Inferior parietal cortex (tissue), 1 donor: ENCODE measurements around the gene ANKS1B.

ENCODE experiments used
- DNase-seq: peaks from one replicate; pipeline ENCODE4 v3.0.0-alpha.2; 2016; ENCODE audit errors: extremely low spot score

The ANKS1B gene

GRCh38 chr12:99135376-99135775 is 849.4 kb downstream of the ANKS1B start:
- DNase-seq, result no peak

- no peak for DNase-seq
These were observed 851.3 kb downstream of the ANKS1B start for GRCh38 chr12:99133401-99133800.

- no peak for DNase-seq
These were observed 853.0 kb downstream of the ANKS1B start for GRCh38 chr12:99131751-99132199.

- DNase-seq, result no peak
These were observed 853.8 kb downstream of the ANKS1B start for GRCh38 chr12:99130808-99131553.

GRCh38 chr12:99128246-99128802 is 856.4 kb downstream of the ANKS1B start:
- DNase-seq, result no peak

GRCh38 chr12:99122959-99123358 is 861.8 kb downstream of the ANKS1B start:
- no peak for DNase-seq

GRCh38 chr12:99122496-99122895 is 862.2 kb downstream of the ANKS1B start:
- no peak for DNase-seq

GRCh38 chr12:99121546-99121945 is 863.2 kb downstream of the ANKS1B start:
- DNase-seq, result no peak

GRCh38 chr12:99119943-99120342 is 864.8 kb downstream of the ANKS1B start:
- no peak for DNase-seq

GRCh38 chr12:99119449-99119848 is 865.3 kb downstream of the ANKS1B start:
- no peak for DNase-seq

GRCh38 chr12:99111600-99111999 is 873.1 kb downstream of the ANKS1B start:
- no peak for DNase-seq

GRCh38 chr12:99110868-99111267 is 873.9 kb downstream of the ANKS1B start:
- DNase-seq, result no peak

GRCh38 chr12:99110212-99110611 is 874.5 kb downstream of the ANKS1B start:
- DNase-seq, result no peak

- no peak for DNase-seq
These were observed 875.8 kb downstream of the ANKS1B start for GRCh38 chr12:99108924-99109323.

GRCh38 chr12:99099786-99100185 is 885.0 kb downstream of the ANKS1B start:
- DNase-seq, result no peak

GRCh38 chr12:99097171-99097570 is 887.6 kb downstream of the ANKS1B start:
- DNase-seq, result no peak

- DNase-seq, result no peak
These were observed 891.6 kb downstream of the ANKS1B start for GRCh38 chr12:99093166-99093565.

- peak; percentile 28 for DNase-seq
These were observed 892.5 kb downstream of the ANKS1B start for GRCh38 chr12:99092100-99092851.

- DNase-seq, result no peak
These were observed 897.5 kb downstream of the ANKS1B start for GRCh38 chr12:99087278-99087677.

GRCh38 chr12:99079811-99080210 is 904.9 kb downstream of the ANKS1B start:
- DNase-seq, result no peak

- DNase-seq, result no peak
These were observed 915.6 kb downstream of the ANKS1B start for GRCh38 chr12:99068993-99069747.

GRCh38 chr12:99067171-99067785 is 917.5 kb downstream of the ANKS1B start:
- DNase-seq, result no peak
